Peyer's patch (tissue), 4 donors: ENCODE results near the gene KIF18B. TPM values are rescaled to one million over a fixed set of nuclear protein-coding genes. Genes with fewer than 3 reads are reported as not detected.
A peak's percentile ranks its signal among the peaks of the same experiment; 100 is the strongest.

Experiments
- DNase-seq, 3 donors: peaks; one replicate each; pipeline ENCODE4 v3.0.0-alpha.2; 2017 to 2019
- H3K27ac ChIP-seq, 4 donors: fragments of 200-600 bp; sonication (generic); one replicate each; pipeline ENCODE4 v1.5.1; 2016 to 2019
- H3K27me3 ChIP-seq, 2 donors: fragments of 200-600 bp; sonication (generic); one replicate each; pipeline ENCODE4 v1.5.1; 2019
- H3K36me3 ChIP-seq, 3 donors: fragments of 200-600 bp; sonication (generic); one replicate each; pipeline ENCODE4 v1.5.1; 2016 to 2019
- H3K4me1 ChIP-seq, 4 donors: fragments of 200-600 bp; sonication (generic); one replicate each; pipeline ENCODE4 v1.5.1; 2016 to 2019
- H3K4me3 ChIP-seq, 4 donors: fragments of 200-600 bp; sonication (generic); 1 replicate in 3 of 4; 2 replicates in 1 of 4; pipeline ENCODE4 v1.5.1; 2016 to 2019; ENCODE audit warnings: mild to moderate bottlenecking in 1 of 4
- H3K9me3 ChIP-seq, 4 donors: fragments of 200-600 bp; sonication (generic); one replicate each; pipeline ENCODE4 v1.5.1; 2016 to 2019; ENCODE audit warnings: mild to moderate bottlenecking in 1 of 4
- CTCF ChIP-seq, 6 experiments: fragments of 450-650 bp in 4 of 6; fragments of 200-600 bp in 2 of 6; sonication (generic) in 1 of 6; IDR thresholded peaks; one replicate each; pipeline ENCODE4 v1.5.1; 2017 to 2019; ENCODE audit warnings: antibody characterized with exemption in 6 of 6, mild to moderate bottlenecking in 3 of 6, moderate library complexity in 1 of 6
- POLR2A ChIP-seq, 2 donors: fragments of 450-650 bp; IDR thresholded peaks; one replicate each; pipeline ENCODE4 v1.5.1; 2017; ENCODE audit warnings: antibody characterized with exemption in 2 of 2, mild to moderate bottlenecking in 2 of 2, moderate library complexity in 2 of 2
- total RNA-seq, 4 donors: library from RNA; depleted of rRNA; stranded (reverse); fragments of >200 nt; gene quantifications; one replicate each; pipeline ENCODE4 v1.1.0, GENCODE V29; 2016

Gene KIF18B
- total RNA-seq, 4 donors from 2014 or later: 3.4 to 40.4 (median 6.8) TPM

GRCh38 chr17:44928950-44929720 is 18.4 kb downstream of the KIF18B start:
- TF ChIP-seq CTCF (IDR thresholded peaks at IDR 0.05) (no peak), POLR2A (IDR thresholded peaks at IDR 0.05) (no peak)
- peak in 1 of 3 donors; percentile 19 for DNase-seq

DNA sequence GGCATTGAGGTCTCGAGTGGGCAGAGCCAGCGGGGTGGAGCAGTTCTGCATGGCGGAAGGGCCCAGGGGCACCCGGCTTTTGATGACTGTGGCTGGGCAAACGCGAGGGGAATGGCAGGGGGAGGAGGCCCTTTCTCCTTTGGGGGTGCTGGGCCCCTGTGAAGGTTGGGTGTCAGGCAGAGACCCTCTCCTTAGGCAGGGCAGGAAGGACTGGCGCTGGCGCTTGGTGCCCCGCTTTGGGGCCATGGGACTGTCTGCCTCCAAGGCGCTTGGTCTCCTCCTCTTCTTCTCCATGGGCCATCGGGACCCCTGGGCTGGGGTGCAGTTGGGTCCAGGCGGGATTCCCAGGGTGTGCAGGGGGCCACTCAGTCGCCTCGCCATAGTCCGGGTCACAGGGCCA is 19.4 kb downstream of the KIF18B start:
- no peaks in the 10 kb centered on the region for H3K27me3 ChIP-seq
- DNase-seq: peak in 1 of 3 donors; percentile 44
- TF ChIP-seq POLR2A (IDR thresholded peaks at IDR 0.05) (no peak), CTCF (IDR thresholded peaks at IDR 0.05) (no peak)
- no peak overlapping the region for H3K4me3 ChIP-seq
- no peaks in the 10 kb centered on the region for H3K4me1 ChIP-seq
- H3K27ac ChIP-seq: no peak overlapping the region
- H3K36me3 ChIP-seq: no peaks in the 10 kb centered on the region
- H3K9me3 ChIP-seq: no peaks in the 10 kb centered on the region

More at GRCh38 chr17:44928950-44929720, 18.4 kb downstream of the KIF18B start:
- no peak overlapping the region for H3K27ac ChIP-seq
- no peak overlapping the region for H3K4me3 ChIP-seq
- H3K27me3 ChIP-seq: no peaks in the 10 kb centered on the region
- no peaks in the 10 kb centered on the region for H3K36me3 ChIP-seq
- H3K4me1 ChIP-seq: no peaks in the 10 kb centered on the region
- H3K9me3 ChIP-seq: no peaks in the 10 kb centered on the region

GRCh38 chr17:44927696-44928095 is 19.9 kb downstream of the KIF18B start:
- Histone ChIP-seq H3K4me1 (no peaks in the 10 kb centered on the region), H3K9me3 (no peaks in the 10 kb centered on the region), H3K27ac (no peak overlapping the region), H3K27me3 (no peaks in the 10 kb centered on the region), H3K4me3 (no peak overlapping the region), H3K36me3 (no peaks in the 10 kb centered on the region)
- DNase-seq: peak in 1 of 3 donors; percentile 34
- no peak for TF ChIP-seq POLR2A (IDR thresholded peaks at IDR 0.05)
- TF ChIP-seq CTCF (IDR thresholded peaks at IDR 0.05): no peak

- peak in 1 of 3 donors; percentile 11 for DNase-seq
- Histone ChIP-seq H3K27ac (no peak overlapping the region), H3K4me3 (no peak overlapping the region), H3K9me3 (no peaks in the 10 kb centered on the region), H3K27me3 (no peaks in the 10 kb centered on the region), H3K36me3 (no peaks in the 10 kb centered on the region), H3K4me1 (no peaks in the 10 kb centered on the region)
- TF ChIP-seq POLR2A (IDR thresholded peaks at IDR 0.05): no peak
- no peak for TF ChIP-seq CTCF (IDR thresholded peaks at IDR 0.05)
Measured at GRCh38 chr17:44926821-44927525, 20.6 kb downstream of the KIF18B start.

DNA sequence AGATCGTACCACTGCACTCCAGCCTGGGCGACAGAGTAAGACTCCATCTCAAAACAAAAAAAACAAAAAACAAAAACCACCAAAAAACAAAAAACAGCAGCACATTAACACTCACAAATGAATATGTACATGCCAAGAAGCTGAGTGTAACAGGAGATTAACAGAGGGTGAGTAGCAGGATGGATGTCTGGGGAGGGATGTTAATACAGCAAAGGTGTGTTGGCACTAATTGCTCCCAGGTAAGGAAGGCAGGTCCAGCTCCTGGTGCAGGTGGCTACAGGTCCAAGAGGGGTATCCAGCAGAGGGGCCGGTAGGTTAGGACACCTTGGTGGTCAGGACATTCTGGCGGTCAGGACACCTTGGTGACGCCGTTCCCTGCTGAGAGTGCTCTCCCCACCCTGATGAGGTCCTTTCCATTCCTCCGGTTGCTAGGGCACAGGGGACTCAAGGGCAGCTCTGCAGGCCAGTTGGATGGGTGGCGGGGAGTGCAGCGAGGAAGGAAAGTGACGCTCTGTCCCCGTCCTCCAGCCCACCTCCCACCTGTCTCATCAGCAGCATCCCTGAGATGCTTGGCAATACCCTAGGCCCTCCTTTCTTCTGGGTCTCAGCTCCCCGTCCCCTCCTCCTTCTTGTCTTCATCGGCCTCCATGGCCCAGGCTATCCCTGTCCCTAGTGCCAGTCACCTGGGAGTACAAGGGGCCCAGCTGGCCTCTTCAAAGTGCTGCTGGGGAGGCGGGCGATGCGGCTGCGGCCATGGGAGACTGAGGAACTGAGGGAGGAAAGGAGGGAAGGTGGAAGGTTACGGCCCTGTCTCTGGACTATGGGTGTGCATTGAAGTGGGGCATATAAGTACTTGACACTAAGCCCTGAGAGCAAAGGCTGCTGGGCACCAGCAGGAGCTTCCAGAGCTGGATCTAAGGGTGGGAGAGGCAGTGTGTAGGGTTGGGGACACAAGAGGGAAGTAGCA is 21.6 kb downstream of the KIF18B start:
- Histone ChIP-seq H3K4me3 (no peak overlapping the region), H3K27ac (no peak overlapping the region), H3K27me3 (no peaks in the 10 kb centered on the region), H3K4me1 (no peaks in the 10 kb centered on the region), H3K36me3 (no peaks in the 10 kb centered on the region), H3K9me3 (no peaks in the 10 kb centered on the region)
- TF ChIP-seq CTCF (IDR thresholded peaks at IDR 0.05) (no peak), POLR2A (IDR thresholded peaks at IDR 0.05) (no peak)
- peak in 1 of 3 donors; percentile 41 for DNase-seq
